ENCODE data around the gene DPYSL3. TPM values are rescaled to one million over a fixed set of nuclear protein-coding genes. Genes with fewer than 3 reads are reported as not detected.
A peak's percentile ranks its signal among the peaks of the same experiment; 100 is the strongest.

DPYSL3 gene
- total RNA-seq, 1 experiment from 2014 or later: 106 TPM

- Mint-ChIP-seq H3K36me3 (ENCODE audit: insufficient read depth, unreplicated experiment) (no peaks in the 10 kb centered on the region), H3K27me3 (ENCODE audit: insufficient read depth, unreplicated experiment) (no peaks in the 10 kb centered on the region), H3K27ac (ENCODE audit: unreplicated experiment) (no peak overlapping the region), H3K4me3 (ENCODE audit: unreplicated experiment) (no peak overlapping the region), H3K9me3 (ENCODE audit: unreplicated experiment) (no peaks in the 10 kb centered on the region), H3K4me1 (ENCODE audit: low read depth, unreplicated experiment) (no peaks in the 10 kb centered on the region)
- no peaks in the 10 kb centered on the region for H3K36me3 ChIP-seq (ENCODE audit: control insufficient read depth, insufficient read depth, low read length)
- H3K4me3 ChIP-seq (ENCODE audit: low read depth, low read length): no peak overlapping the region
- H3K4me1 ChIP-seq: no peaks in the 10 kb centered on the region
- no TSS peak for BruUV-seq (replicated peaks)
- no peak for DNase-seq
- no peaks in the 10 kb centered on the region for H3K9me3 ChIP-seq
- no peak for TF ChIP-seq CTCF (IDR thresholded peaks at IDR 0.05; ENCODE audit: insufficient read depth in 1 of 2, low read depth in 1 of 2, low read length in 1 of 2, severe bottlenecking in 1 of 2, unreplicated experiment in 1 of 2)
- no peaks in the 10 kb centered on the region for H3K27me3 ChIP-seq (replicated peaks; ENCODE audit: control insufficient read depth, insufficient read depth, low read length)
- intact Hi-C loops (cut with micrococcal nuclease; ENCODE audit: unreplicated experiment): no loop called here
- CTCF ChIA-PET: no interaction called here
- POLR2A ChIA-PET: no interaction called here
Measured at GRCh38 chr5:147348046-147348445, 161.8 kb downstream of the DPYSL3 start.

- DNase-seq: peak in 1 of 2 experiments; percentile 10
- Histone ChIP-seq H3K4me1 (no peaks in the 10 kb centered on the region), H3K27me3 (replicated peaks; ENCODE audit: control insufficient read depth, insufficient read depth, low read length) (no peaks in the 10 kb centered on the region), H3K4me3 (ENCODE audit: low read depth, low read length) (no peak overlapping the region), H3K9me3 (no peaks in the 10 kb centered on the region), H3K36me3 (ENCODE audit: control insufficient read depth, insufficient read depth, low read length) (no peaks in the 10 kb centered on the region)
- intact Hi-C loops (cut with micrococcal nuclease; ENCODE audit: unreplicated experiment): no loop called here
- no peak overlapping the region for H3K4me3 Mint-ChIP-seq (ENCODE audit: unreplicated experiment)
- CTCF ChIA-PET: no interaction called here
- H3K27ac Mint-ChIP-seq (ENCODE audit: unreplicated experiment): no peak overlapping the region
- no peaks in the 10 kb centered on the region for H3K36me3 Mint-ChIP-seq (ENCODE audit: insufficient read depth, unreplicated experiment)
- POLR2A ChIA-PET: no interaction called here
- H3K27me3 Mint-ChIP-seq (ENCODE audit: insufficient read depth, unreplicated experiment): no peaks in the 10 kb centered on the region
- H3K4me1 Mint-ChIP-seq (ENCODE audit: low read depth, unreplicated experiment): no peaks in the 10 kb centered on the region
- no peaks in the 10 kb centered on the region for H3K9me3 Mint-ChIP-seq (ENCODE audit: unreplicated experiment)
- TF ChIP-seq CTCF (IDR thresholded peaks at IDR 0.05; ENCODE audit: insufficient read depth in 1 of 2, low read depth in 1 of 2, low read length in 1 of 2, severe bottlenecking in 1 of 2, unreplicated experiment in 1 of 2): peak; percentile 16 to 29
- no TSS peak for BruUV-seq (replicated peaks)
Measured at GRCh38 chr5:147346006-147346561, 163.8 kb downstream of the DPYSL3 start.

GRCh38 chr5:147344861-147345260 lies 165.0 kb downstream of the DPYSL3 start:
- BruUV-seq (replicated peaks): no TSS peak
- intact Hi-C loops (cut with micrococcal nuclease; ENCODE audit: unreplicated experiment): no loop called here

More at GRCh38 chr5:147344861-147345260, 165.0 kb downstream of the DPYSL3 start:
- Histone ChIP-seq H3K9me3 (no peaks in the 10 kb centered on the region), H3K4me1 (no peaks in the 10 kb centered on the region), H3K27me3 (replicated peaks; ENCODE audit: control insufficient read depth, insufficient read depth, low read length) (no peaks in the 10 kb centered on the region), H3K36me3 (ENCODE audit: control insufficient read depth, insufficient read depth, low read length) (no peaks in the 10 kb centered on the region), H3K4me3 (ENCODE audit: low read depth, low read length) (no peak overlapping the region)
- no peak for DNase-seq
- Mint-ChIP-seq H3K4me1 (ENCODE audit: low read depth, unreplicated experiment) (no peaks in the 10 kb centered on the region), H3K27me3 (ENCODE audit: insufficient read depth, unreplicated experiment) (no peaks in the 10 kb centered on the region), H3K4me3 (ENCODE audit: unreplicated experiment) (no peak overlapping the region), H3K9me3 (ENCODE audit: unreplicated experiment) (no peaks in the 10 kb centered on the region), H3K36me3 (ENCODE audit: insufficient read depth, unreplicated experiment) (no peaks in the 10 kb centered on the region), H3K27ac (ENCODE audit: unreplicated experiment) (no peak overlapping the region)
- TF ChIP-seq CTCF (IDR thresholded peaks at IDR 0.05; ENCODE audit: insufficient read depth in 1 of 2, low read depth in 1 of 2, low read length in 1 of 2, severe bottlenecking in 1 of 2, unreplicated experiment in 1 of 2): no peak
- CTCF ChIA-PET: no interaction called here
- POLR2A ChIA-PET: no interaction called here

Data from Caco-2 (cell line).